GM23338 (cell line): ENCODE data around the gene KCNMA1. TPM values are rescaled to one million over a fixed set of nuclear protein-coding genes. Genes with fewer than 3 reads are reported as not detected.

Experiments used
- ATAC-seq: fragments of 200-7000 bp; cut with Tn5 transposase; 3 replicates; pipeline ENCODE4 v1.9.1; 2020
- DNase-seq: peaks from one replicate; pipeline ENCODE4 v3.0.0-alpha.2; 2015; ENCODE audit warnings: low spot score
- H2AFZ ChIP-seq: fragments of 200-600 bp; sonication (generic); 2 replicates; pipeline ENCODE4 v1.8.0; 2016; ENCODE audit warnings: antibody characterized with exemption, mild to moderate bottlenecking, moderate library complexity
- H3F3A ChIP-seq: fragments of 200-600 bp; sonication (generic); replicated peaks from 2 replicates; pipeline ENCODE4 v1.8.0; 2017; ENCODE audit warnings: antibody characterized with exemption, mixed run types, low read depth
- H3K27ac ChIP-seq: fragments of 200-600 bp; sonication (generic); 2 replicates; pipeline ENCODE4 v1.6.1; 2016; ENCODE audit warnings: low read depth
- H3K27me3 ChIP-seq: fragments of 200-600 bp; sonication (generic); 2 replicates; pipeline ENCODE4 v1.8.0; 2016; ENCODE audit warnings: mild to moderate bottlenecking, mixed run types, moderate library complexity; ENCODE audit not compliant: insufficient read depth
- H3K36me3 ChIP-seq: fragments of 200-600 bp; sonication (generic); 2 replicates; pipeline ENCODE4 v1.8.0; 2016; ENCODE audit warnings: mild to moderate bottlenecking; ENCODE audit not compliant: insufficient read depth
- H3K4me1 ChIP-seq: fragments of 200-600 bp; sonication (generic); 2 replicates; pipeline ENCODE4 v1.8.0; 2016; ENCODE audit warnings: mild to moderate bottlenecking, moderate library complexity; ENCODE audit not compliant: insufficient read depth
- H3K4me2 ChIP-seq: fragments of 200-600 bp; sonication (generic); 2 replicates; pipeline ENCODE4 v1.7.1; 2017; ENCODE audit warnings: mixed run types
- H3K4me3 ChIP-seq: fragments of 200-600 bp; sonication (generic); 2 replicates; pipeline ENCODE4 v1.6.1; 2016; ENCODE audit warnings: mixed run types
- H3K79me2 ChIP-seq: fragments of 200-600 bp; sonication (generic); replicated peaks from 2 replicates; pipeline ENCODE4 v1.8.0; 2017; ENCODE audit warnings: mild to moderate bottlenecking; ENCODE audit not compliant: insufficient read depth
- H3K9me2 ChIP-seq: fragments of 200-600 bp; sonication (generic); 2 replicates; pipeline ENCODE4 v1.8.0; 2017; ENCODE audit not compliant: insufficient read depth
- H4K20me1 ChIP-seq: fragments of 200-600 bp; sonication (generic); replicated peaks from 2 replicates; pipeline ENCODE4 v1.8.0; 2017; ENCODE audit warnings: mild to moderate bottlenecking; ENCODE audit not compliant: insufficient read depth
- H3K27ac Mint-ChIP-seq: 2 replicates; pipeline ENCODE4 v1.8.0; 2020; ENCODE audit warnings: inconsistent platforms, mild to moderate bottlenecking, moderate library complexity, mixed read lengths
- H3K27me3 Mint-ChIP-seq: 3 replicates; pipeline ENCODE4 v1.8.0; 2022; ENCODE audit warnings: low read depth, mild to moderate bottlenecking, moderate library complexity, mixed read lengths, inconsistent platforms; ENCODE audit not compliant: insufficient read depth, poor library complexity
- H3K36me3 Mint-ChIP-seq: 3 replicates; pipeline ENCODE4 v1.8.0; 2021; ENCODE audit warnings: low read depth, mild to moderate bottlenecking, inconsistent platforms, moderate library complexity, mixed read lengths
- H3K4me1 Mint-ChIP-seq: 3 replicates; pipeline ENCODE4 v1.8.0; 2020; ENCODE audit warnings: mild to moderate bottlenecking, inconsistent platforms, mixed read lengths
- H3K4me3 Mint-ChIP-seq: 3 replicates; pipeline ENCODE4 v1.8.0; 2021; ENCODE audit warnings: moderate library complexity, mild to moderate bottlenecking, inconsistent platforms, mixed read lengths
- H3K9me3 Mint-ChIP-seq: 3 replicates; pipeline ENCODE4 v1.8.0; 2020; ENCODE audit warnings: moderate library complexity, mild to moderate bottlenecking, inconsistent platforms, mixed read lengths
- CREB1 ChIP-seq: fragments of 250-450 bp; sonication (Bioruptor Pico); IDR thresholded peaks from 2 replicates; pipeline ENCODE4 v1.5.0; 2020; ENCODE audit warnings: low read depth, mild to moderate bottlenecking, moderate library complexity
- ETS1 ChIP-seq: IDR thresholded peaks from 2 replicates; pipeline ENCODE4 v1.6.1; 2016; ENCODE audit warnings: antibody characterized with exemption
- EZH2phosphoT487 ChIP-seq: fragments of 200-600 bp; sonication (generic); IDR thresholded peaks from one replicate; pipeline ENCODE4 v1.8.1; 2018; ENCODE audit warnings: antibody characterized with exemption; ENCODE audit not compliant: unreplicated experiment
- JUNB ChIP-seq: IDR thresholded peaks from one replicate; pipeline ENCODE4 v1.6.1; 2016; ENCODE audit warnings: antibody characterized with exemption; ENCODE audit not compliant: unreplicated experiment
- POLR2AphosphoS5 ChIP-seq: IDR thresholded peaks from 2 replicates; pipeline ENCODE4 v1.6.1; 2016; ENCODE audit warnings: antibody characterized with exemption, low read depth
- polyA plus RNA-seq: library from polyadenylated mRNA; unstranded; fragments of >200 nt; fragmentation: Nextera tagmentation; extraction: Ambion mirVana; gene quantifications from 2 replicates; pipeline ENCODE4 v1.2.1, GENCODE V29; 2016
- total RNA-seq: library from RNA; depleted of rRNA; stranded (reverse); fragments of >200 nt; shearing (Covaris generic); gene quantifications from 2 replicates; pipeline ENCODE4 v1.2.3, GENCODE V29; 2014
- TF ChIP-seq, protein P1 (sequence below): fragments of 250-450 bp; sonication (Bioruptor Pico); IDR thresholded peaks from 2 replicates; pipeline ENCODE4 v1.5.0; 2020; ENCODE audit warnings: mild to moderate bottlenecking, moderate library complexity

KCNMA1 gene
- total and polyA plus RNA-seq, 2 experiments from 2014 or later, result 8.2 to 9.0 TPM

DNA sequence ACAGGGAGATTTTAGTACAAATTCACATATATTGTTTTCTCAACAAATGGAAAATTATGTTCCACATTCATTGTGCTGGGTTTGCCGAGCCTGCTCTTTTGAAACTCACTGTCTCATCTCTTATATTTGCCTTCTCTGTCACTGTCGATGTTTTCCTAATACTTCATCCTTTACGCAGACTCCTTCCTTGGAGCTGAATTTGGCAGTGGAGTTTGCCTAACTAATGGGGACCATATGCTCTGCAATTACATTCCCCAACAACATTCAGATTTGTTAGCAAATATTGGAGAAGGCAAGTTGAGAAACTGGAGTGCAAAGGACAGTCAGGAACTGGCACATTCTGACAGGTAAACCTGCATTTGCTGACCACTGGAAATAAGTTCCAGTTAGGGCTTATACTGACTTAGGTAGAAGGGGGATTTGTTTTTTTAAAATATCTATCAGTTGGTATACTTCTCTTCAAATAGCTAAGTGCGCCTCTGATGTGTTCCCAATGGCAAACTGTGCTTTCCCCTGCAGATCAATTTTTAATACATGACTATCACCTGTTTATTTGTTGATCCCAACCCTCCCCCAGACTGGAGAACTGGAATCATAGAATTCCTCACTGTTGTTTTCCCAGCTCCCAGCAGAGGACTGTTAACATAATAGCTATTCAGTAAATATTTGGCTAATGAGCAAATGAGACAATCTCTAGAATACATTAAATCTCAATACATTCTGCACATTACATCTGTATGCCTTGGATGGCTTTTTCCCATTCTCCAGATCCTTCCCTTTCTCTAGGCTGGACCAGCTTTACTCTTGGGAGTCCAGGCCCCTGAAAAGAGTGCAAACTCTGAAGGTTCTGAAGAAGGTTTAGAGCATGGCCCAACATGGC lies 769.3 kb downstream of the KCNMA1 start:
- Mint-ChIP-seq H3K27me3 (no peaks in the 10 kb centered on the region), H3K9me3 (no peaks in the 10 kb centered on the region; the same call in 2 of the 3 replicates), H3K4me1 (no peaks in the 10 kb centered on the region), H3K36me3 (no peaks in the 10 kb centered on the region), H3K4me3 (no peak overlapping the region), H3K27ac (no peak overlapping the region)
- no peaks in the 10 kb centered on the region for H3K36me3 ChIP-seq
- no peak for ATAC-seq
- no peak overlapping the region for H3K4me2 ChIP-seq
- no peaks in the 10 kb centered on the region for H3F3A ChIP-seq
- no peak overlapping the region for H3K27ac ChIP-seq
- H3K4me3 ChIP-seq, result no peak overlapping the region
- H4K20me1 ChIP-seq, result no peaks in the 10 kb centered on the region
- H3K79me2 ChIP-seq, result no peaks in the 10 kb centered on the region
- no peak overlapping the region for H2AFZ ChIP-seq
- H3K9me2 ChIP-seq, result peaks cover 14% of the 10 kb centered on the region; the same call in 1 of the 2 replicates
- no peak for TF ChIP-seq JUNB
- TF ChIP-seq, protein P1, sequence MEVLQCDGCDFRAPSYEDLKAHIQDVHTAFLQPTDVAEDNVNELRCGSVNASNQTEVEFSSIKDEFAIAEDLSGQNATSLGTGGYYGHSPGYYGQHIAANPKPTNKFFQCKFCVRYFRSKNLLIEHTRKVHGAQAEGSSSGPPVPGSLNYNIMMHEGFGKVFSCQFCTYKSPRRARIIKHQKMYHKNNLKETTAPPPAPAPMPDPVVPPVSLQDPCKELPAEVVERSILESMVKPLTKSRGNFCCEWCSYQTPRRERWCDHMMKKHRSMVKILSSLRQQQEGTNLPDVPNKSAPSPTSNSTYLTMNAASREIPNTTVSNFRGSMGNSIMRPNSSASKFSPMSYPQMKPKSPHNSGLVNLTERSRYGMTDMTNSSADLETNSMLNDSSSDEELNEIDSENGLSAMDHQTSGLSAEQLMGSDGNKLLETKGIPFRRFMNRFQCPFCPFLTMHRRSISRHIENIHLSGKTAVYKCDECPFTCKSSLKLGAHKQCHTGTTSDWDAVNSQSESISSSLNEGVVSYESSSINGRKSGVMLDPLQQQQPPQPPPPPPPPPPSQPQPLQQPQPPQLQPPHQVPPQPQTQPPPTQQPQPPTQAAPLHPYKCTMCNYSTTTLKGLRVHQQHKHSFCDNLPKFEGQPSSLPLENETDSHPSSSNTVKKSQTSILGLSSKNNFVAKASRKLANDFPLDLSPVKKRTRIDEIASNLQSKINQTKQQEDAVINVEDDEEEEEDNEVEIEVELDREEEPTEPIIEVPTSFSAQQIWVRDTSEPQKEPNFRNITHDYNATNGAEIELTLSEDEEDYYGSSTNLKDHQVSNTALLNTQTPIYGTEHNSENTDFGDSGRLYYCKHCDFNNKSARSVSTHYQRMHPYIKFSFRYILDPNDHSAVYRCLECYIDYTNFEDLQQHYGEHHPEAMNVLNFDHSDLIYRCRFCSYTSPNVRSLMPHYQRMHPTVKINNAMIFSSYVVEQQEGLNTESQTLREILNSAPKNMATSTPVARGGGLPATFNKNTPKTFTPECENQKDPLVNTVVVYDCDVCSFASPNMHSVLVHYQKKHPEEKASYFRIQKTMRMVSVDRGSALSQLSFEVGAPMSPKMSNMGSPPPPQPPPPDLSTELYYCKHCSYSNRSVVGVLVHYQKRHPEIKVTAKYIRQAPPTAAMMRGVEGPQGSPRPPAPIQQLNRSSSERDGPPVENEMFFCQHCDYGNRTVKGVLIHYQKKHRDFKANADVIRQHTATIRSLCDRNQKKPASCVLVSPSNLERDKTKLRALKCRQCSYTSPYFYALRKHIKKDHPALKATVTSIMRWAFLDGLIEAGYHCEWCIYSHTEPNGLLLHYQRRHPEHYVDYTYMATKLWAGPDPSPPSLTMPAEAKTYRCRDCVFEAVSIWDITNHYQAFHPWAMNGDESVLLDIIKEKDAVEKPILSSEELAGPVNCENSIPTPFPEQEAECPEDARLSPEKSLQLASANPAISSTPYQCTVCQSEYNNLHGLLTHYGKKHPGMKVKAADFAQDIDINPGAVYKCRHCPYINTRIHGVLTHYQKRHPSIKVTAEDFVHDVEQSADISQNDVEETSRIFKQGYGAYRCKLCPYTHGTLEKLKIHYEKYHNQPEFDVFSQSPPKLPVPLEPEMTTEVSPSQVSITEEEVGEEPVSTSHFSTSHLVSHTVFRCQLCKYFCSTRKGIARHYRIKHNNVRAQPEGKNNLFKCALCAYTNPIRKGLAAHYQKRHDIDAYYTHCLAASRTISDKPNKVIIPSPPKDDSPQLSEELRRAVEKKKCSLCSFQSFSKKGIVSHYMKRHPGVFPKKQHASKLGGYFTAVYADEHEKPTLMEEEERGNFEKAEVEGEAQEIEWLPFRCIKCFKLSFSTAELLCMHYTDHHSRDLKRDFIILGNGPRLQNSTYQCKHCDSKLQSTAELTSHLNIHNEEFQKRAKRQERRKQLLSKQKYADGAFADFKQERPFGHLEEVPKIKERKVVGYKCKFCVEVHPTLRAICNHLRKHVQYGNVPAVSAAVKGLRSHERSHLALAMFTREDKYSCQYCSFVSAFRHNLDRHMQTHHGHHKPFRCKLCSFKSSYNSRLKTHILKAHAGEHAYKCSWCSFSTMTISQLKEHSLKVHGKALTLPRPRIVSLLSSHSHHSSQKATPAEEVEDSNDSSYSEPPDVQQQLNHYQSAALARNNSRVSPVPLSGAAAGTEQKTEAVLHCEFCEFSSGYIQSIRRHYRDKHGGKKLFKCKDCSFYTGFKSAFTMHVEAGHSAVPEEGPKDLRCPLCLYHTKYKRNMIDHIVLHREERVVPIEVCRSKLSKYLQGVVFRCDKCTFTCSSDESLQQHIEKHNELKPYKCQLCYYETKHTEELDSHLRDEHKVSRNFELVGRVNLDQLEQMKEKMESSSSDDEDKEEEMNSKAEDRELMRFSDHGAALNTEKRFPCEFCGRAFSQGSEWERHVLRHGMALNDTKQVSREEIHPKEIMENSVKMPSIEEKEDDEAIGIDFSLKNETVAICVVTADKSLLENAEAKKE, result no peak
- no peak for TF ChIP-seq EZH2phosphoT487
- no peak for TF ChIP-seq POLR2AphosphoS5
- no peak for TF ChIP-seq ETS1
- no peak for TF ChIP-seq CREB1 (CRISPR knock-in tag)
- no peaks in the 10 kb centered on the region for H3K27me3 ChIP-seq
- no peaks in the 10 kb centered on the region for H3K4me1 ChIP-seq
- no peak for DNase-seq
